GM18511 (cell line): ENCODE data around the gene TLE3.
"Not testable (repeated sequence)": the region's sequence is repeated elsewhere in the genome, so short reads cannot be mapped to it uniquely, and the experiment has no call there.

Experiments
- ATAC-seq: cut with Tn5 transposase; IDR thresholded peaks from one replicate; pipeline ENCODE4 v1.9.1; 2021; ENCODE audit warnings: mild to moderate bottlenecking, moderate library complexity; ENCODE audit not compliant: unreplicated experiment

The TLE3 gene

DNA sequence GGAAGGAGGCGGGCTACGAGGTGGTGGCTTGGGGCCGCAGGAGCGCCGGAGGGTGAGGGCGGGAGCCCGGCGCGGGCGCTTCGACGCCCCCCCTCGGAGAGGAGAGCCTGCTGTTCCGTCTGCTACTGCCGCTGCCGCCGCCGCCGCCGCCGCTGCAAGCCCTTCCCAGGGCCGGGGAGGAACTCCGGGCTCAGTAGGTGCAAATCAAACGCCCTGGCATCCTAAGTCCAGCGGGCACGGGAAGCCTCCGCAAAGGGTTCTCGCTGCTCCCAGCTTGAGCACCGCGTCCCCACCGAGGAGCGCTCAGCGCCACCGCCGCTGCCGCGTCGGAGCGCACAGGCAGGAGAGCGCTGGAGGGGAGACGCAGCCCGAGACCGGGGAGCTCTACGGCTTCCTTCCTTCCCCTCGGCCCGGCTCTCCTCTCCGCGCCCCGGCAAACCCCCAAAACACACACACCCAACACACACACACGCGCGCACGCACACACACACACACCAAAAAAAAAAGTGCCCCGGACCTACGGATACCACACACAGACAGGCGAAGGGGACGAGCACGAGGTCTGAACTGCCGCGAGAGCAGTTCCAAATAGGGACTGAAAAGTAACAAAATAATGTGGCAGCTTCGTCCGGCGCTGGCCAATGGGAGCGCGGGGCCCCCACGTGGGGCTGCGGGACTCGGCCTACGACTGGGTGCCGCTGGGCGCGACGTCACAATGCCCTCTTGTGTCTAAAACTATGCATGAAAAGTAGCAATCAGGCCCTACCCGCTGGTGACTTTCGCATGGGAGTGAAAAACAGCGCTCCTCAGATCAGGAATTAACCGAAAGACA, at the start of gene TLE3:
Gene TLE3 (minus strand): TSS at position 597 of the 832 bp plus-strand sequence. CDS start 1,119 bp downstream, outside the sequence.
- peak; percentile 57 for ATAC-seq

DNA sequence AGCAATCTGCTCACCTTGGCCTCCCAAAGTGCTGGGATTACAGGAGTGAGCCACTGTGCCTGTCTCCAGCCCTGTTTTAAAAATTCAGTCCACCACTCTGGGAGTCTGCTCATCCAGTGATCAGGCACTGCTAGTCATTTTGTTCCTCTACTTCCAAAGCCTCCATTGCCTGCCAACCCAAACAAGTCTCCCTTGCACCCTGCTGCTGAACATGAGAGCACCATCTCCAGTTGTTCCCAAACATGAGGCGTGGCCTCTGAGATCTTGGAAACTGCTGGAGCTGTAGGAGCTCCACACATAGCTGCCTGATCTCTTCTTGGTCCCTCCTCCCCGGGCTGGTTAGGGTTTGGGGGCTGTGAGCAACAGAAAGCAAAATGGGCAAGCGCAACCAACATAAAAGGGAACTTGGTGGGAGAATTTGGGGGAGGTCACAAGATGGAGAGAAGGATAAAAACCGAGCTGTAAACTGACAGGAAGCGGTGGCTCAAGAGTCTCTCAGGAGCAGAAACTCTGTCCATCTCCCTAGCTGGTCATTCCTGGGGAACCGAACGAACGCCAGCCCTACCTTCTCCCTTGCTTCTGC, 49.6 kb upstream of the TLE3 start:
- ATAC-seq: no peak

DNA sequence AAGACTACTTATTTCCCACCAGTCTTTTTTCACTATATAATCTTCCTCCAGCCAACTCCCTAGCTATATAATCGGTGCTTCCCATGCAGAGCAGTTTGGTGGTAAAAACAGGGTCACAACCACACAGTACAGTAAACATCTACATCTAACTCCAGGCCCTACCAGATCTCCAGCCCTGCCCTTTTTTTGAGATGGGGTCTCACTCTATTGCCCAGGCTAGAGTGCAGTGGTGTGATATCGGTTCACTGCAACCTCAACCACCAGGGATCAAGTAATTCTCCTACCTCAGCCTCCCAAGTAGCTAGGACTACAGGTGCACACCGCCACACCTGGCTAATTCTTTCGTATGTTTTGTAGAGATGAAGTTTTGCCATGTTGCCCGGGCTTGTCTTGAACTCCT, 49.1 kb upstream of the TLE3 start:
- ATAC-seq: no peak

DNA sequence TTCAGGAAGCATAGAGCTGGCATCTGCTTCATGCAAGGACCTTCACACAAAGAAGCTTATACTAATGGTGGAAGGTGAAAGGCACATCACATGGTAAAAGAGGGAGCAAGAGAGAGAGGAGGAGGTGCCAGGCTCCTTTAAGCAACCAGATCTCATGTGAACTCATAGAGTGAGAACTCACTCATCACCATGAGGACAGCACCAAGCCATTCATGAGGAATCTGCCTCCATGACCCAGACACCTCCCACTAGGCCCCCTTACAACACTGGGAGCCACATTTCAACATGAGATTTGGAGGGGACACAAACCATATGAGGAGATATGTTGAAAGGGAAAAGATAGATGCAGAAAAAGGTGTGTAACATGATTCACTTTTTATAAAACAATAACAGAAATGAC, 48.4 kb upstream of the TLE3 start:
- ATAC-seq: no peak

- ATAC-seq: no peak
Observed at GRCh38 chr15:70145261-70145660, 47.5 kb upstream of the TLE3 start.

GRCh38 chr15:70142322-70143191, 44.8 kb upstream of the TLE3 start:
- ATAC-seq: no peak

DNA sequence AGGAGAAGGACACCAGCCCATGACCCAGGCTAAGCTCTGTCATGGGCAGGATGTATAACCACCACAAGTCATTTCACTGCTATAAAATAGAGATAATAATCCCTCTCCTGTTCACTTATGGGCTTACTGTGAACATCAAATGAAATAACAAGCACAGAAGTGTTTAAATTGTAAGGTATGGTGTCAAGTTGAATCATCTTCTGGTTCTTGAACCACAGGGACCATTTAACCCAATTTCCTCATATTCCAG, 44.3 kb upstream of the TLE3 start:
- no peak for ATAC-seq

DNA sequence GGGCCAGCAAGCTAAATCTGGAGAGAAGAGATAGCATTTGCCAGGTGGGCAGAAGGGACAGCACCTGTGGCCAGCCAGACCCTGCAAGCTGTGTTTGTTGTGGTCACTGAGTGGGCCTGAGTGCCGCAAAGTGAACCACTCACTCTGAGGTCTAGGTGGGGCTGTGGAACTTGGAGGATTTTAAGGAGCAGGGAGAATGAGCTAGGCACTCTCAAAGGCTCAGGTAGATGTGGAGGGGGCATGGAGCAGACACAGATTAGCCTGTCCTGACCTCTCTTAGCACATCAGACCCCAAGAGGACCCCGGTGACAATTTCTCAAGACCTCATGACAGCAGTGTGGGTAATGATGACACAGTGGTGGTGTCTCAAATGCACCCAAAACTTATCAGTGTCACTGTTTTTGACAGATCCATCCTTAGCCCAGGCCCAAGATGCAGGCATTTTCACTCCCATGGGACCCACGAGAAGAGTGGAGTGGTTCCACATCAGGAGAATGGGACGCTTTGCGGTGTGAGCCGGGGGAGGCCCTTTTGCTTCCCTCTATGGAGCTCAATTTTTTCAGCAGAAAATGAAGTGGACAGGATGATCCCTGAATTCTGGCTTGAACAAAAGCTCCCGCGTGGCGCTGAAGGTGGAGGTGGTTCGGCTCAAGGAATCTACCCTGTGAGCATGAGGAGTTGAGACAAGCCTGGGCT, 43.8 kb upstream of the TLE3 start:
- ATAC-seq: no peak

DNA sequence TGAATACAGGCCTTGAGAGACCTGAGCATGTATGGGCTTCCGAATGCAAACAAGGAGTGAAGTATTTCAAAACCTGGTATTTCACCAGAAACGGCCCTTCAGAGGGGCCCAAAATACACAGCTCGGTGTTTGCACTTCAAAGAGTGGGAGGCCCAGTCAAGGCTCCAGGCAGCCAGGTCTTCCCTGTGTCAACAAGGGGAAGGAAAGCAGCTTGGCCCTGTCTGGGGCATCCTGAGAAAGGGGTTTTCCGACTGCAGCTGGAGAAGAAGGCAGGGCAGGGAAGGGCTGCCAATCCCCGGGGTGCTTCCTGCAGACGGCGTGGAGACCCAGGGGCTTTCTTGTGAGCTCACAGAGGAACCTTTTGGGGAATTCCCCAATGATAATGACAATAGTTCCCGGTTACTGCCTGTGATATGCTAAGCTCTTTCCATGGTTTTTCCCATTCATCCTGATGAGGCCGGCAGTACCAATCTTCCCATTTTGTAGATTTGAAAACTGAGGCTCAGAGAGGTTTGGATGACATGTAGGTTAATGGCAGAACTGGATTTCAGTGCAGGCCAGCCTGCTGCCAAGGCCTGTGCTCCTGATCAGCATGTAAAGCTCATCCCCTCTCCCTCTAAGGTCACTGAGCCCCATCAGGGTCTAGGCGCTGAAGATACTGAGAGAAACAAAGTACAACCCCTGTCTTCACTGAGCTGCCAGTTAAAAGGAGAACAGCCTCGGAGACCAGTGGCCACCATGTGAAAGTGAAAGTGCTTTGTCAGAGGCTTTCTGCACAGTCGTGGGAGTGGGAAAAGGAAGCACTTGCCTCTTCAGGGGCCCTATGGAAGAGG, 43.0 kb upstream of the TLE3 start:
- ATAC-seq: no peak

DNA sequence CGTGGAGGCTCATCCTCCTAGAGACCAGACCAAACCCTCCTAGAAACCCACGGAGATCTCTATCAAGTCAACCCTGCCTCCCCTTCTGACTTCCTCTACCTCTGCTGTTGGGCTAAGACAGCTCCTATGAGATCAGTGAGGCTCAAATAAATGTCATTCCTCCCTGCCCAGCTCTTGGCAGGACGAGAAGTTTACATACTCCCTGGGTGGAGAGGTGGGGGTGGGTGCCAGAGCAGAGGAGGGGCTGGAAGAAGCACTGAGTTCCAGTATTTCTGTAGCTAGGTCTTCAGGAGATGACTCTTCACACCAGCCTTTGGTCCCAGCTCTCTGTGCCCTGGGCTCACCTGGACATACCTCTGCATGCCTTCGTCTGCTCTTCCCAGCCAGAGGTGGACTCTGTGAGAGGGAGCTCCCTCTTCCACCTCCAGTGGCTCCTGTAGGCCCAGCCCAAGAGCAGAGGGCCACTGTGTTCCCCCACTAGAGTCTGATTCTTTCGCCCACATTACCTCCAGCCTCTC, 42.4 kb upstream of the TLE3 start:
- ATAC-seq: no peak

DNA sequence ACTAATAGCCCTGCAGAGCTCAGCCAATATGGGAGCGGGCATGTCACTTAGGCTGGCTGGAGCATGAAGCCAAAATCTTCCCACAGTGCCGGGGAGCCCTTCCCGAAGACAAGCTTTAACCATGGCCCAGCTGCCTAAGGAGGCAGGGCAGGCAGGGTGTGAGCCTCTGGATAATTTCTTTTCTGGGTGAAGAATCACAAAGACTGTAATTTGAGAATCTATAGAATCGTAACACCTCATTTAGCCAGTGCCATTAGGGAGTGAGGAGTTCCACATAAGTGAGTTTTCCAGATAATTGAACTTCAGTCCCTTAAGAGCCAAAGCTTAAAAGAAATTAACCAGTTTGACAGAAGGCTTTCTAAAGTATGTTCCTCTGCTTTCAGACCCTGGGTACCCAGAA, 40.2 kb upstream of the TLE3 start:
- ATAC-seq: no peak

DNA sequence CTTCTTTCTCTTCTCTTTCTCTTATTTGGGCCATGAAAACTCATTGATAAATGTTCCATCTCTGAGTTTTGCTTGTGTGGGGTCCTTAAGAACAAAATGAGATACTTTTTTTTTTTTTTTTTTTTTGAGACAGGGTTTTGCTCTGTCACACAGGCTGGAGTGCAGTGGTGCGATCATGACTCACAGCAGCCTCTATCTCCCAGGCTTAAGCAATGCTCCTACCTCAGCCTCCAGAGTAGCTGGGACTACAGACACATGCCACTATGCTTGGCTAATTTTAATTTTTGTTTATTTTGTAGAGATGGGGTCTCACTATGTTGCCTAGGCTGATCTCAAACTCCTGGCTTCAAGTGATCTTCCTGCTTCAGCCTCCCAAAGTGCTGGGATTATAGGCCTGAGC, 39.3 kb upstream of the TLE3 start:
- not testable (repeated sequence) for ATAC-seq

GRCh38 chr15:70133781-70134421, 36.2 kb upstream of the TLE3 start:
- ATAC-seq: no peak

DNA sequence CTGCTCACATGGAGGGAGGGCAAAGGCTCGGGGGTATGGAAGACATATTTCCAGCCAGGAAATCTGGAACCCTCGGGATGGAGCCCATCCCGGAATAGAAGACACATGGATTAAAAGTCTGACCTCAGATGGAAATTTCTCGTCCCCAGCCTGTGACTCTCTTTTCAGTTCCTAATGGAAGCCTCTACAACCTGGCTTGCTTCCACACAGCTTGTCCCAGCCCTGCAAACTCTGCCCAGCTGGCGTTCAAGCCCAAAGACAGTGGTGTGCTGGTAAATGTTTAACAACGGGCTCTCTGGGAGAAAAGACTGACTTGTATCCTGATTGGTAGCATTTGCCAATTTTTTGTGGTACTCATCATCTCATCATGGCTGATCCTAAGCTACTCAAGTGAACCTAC, 35.6 kb upstream of the TLE3 start:
- ATAC-seq: no peak

DNA sequence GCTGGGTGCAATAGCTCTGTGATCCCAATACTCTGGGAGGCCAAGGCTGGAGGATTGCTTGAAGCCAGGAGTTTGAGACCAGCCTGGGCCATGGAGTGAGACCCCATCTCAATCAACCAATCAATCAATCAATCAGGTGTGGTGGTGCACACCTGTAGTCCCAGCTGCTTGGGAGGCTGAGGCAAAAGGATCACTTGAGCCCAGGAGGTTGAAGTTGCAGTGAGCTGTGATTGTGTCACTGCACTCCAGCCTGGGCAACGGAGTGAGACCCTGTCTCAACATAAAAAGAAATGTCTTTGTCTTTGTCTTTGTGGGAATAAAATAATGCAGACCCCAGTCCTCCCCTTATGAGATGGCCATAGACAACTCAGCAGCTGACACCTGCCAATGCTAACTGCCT, 34.9 kb upstream of the TLE3 start:
- no peak for ATAC-seq

GRCh38 chr15:70132139-70132538, 34.4 kb upstream of the TLE3 start:
- no peak for ATAC-seq

DNA sequence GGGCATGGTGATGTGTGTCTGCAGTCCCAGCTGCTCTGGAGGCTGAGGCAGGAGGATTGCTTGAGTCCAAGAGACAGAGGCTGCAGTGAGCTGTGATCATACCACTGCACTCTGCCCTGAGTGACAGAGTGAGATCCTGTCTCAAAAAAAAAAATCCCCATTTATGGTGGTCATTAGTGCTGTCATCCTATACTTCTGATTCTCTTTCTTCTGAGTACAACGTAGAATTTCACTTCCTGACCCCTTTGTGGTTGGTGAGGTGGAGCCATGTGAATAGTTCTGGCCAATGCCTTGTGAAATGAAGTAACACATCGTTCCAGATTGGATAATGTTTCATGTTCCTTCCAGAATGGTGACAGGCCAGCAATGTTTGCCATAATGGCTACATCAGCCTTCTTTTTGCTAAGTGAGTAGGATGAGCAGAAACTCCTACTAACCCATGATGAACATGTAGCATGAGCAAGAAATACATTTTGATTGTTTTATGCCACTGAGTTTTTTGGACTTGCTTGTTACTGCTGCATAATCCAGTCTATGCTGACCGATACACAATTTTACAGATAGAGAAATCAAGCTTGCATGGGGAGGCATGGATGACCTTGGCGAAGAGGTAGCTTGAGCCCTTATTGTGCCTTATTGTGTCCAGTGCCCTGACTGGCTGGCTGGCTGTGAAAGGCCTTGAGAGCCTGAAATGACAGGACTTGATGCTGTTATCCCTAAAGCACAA, 30.9 kb upstream of the TLE3 start:
- ATAC-seq: no peak

DNA sequence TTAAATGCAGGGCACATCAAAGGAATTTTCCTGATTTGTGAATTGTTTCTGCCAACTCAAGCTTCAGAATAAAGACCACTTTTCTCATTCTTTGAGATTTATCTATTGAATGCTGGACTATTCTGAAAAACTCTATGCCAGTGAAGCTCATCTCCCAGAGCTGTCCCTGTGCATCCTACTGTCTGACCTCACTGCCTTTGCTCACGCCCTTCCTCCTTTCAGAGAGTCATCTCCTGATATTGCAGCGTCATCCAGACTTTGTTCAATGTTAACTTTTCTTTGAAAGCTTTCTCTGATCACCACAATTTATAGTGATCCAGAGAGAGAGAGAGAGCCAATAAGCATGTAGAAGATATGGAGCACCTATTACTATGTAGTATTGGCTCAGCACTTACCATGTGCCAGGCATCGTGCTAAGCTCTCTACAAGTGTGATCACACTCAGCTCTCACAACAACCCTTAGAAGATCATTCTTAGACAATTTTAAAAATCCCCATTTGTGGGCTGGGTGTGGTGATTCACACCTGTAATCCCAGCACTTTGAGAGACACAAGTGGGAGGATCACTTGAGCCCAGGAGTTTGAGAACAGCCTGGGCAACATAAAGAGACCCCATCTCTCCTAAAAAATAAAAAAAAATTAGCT, 30.2 kb upstream of the TLE3 start:
- ATAC-seq: no peak

DNA sequence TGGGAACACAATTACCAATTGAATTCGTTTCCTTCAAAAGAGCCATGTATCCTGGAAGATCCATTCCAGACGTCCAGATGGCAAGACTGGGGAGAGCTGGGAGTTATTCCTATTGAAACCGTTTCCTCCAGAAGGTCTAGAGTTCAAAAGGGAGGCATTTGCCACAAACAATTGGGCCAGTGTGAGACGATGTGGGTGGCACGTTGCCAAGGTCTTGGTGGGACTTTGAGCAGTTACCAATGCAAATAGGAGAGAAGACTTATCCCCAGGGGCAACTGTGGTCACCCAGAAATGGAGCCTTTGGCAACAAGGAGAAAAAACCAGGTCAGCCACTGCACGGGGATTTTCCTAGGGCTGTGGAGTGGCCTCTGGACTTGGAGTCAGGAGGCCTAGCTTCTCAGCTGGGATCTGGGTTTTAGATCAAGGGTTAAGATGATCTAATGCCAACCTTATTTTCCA, 29.6 kb upstream of the TLE3 start:
- ATAC-seq: no peak
